Measurements from ENCODE around the gene GPBAR1.

DNA sequence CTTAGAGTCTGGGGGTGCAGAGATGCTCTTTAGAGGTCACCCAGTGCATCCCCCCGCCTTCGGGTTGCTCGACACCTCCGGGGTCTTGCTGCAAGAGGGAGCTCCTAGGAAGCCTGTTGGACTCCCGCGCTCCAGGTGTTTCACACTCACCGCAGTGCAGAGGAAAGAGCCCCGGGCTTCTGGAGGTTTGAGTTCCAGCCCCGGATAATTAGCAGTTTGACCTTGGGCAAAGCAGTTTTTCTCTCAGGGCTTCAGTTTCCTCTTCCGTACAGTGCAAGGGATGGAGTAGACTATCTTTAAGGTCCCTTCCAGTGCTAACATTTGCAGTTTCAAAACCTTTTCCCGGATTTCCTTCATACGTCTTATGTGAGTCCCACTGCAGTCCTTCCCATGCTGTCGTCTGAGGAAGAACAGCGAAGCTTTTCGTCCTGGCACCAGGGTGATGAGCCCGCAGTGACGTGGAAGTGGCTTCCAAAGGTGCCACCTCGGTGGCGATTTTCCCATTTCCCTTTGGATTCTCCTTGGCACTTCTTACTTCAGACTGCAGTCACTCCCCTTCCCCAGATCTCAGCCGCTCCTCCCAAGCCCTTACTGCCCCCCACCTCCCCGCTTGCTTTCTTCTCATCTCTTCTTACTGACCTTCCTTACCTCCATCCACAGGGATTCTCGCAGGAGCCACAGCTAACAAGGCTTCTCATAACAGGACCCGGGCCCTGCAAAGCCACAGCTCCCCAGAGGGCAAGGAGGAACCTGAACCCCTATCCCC, 10.1 kb downstream of the GPBAR1 start:
- TF ChIP-seq, protein P1, sequence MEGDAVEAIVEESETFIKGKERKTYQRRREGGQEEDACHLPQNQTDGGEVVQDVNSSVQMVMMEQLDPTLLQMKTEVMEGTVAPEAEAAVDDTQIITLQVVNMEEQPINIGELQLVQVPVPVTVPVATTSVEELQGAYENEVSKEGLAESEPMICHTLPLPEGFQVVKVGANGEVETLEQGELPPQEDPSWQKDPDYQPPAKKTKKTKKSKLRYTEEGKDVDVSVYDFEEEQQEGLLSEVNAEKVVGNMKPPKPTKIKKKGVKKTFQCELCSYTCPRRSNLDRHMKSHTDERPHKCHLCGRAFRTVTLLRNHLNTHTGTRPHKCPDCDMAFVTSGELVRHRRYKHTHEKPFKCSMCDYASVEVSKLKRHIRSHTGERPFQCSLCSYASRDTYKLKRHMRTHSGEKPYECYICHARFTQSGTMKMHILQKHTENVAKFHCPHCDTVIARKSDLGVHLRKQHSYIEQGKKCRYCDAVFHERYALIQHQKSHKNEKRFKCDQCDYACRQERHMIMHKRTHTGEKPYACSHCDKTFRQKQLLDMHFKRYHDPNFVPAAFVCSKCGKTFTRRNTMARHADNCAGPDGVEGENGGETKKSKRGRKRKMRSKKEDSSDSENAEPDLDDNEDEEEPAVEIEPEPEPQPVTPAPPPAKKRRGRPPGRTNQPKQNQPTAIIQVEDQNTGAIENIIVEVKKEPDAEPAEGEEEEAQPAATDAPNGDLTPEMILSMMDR (IDR thresholded peaks at IDR 0.05) = no peak
- TF ChIP-seq EP300 (IDR thresholded peaks at IDR 0.05) = no peak

Measured in ovary (tissue), 3 donors.